ENCODE data around the gene GOPC.

Gene GOPC

GRCh38 chr6:117558818-117559217, 43.5 kb downstream of the GOPC start:
- no peak for TF ChIP-seq YY1 (IDR thresholded peaks at IDR 0.05; ENCODE audit: low read depth)
- no peak for TF ChIP-seq TEAD4 (IDR thresholded peaks at IDR 0.05)
- TF ChIP-seq FOXM1 (IDR thresholded peaks at IDR 0.05; ENCODE audit: borderline replicate concordance, low read depth): no peak
- no peak for TF ChIP-seq ZBTB7A (IDR thresholded peaks at IDR 0.05; ENCODE audit: low read depth)
- TF ChIP-seq MAX (IDR thresholded peaks at IDR 0.05): no peak
- TF ChIP-seq TCF12 (IDR thresholded peaks at IDR 0.05; ENCODE audit: low read depth): no peak
- no peak for TF ChIP-seq EP300 (IDR thresholded peaks at IDR 0.05; ENCODE audit: borderline replicate concordance)
- no peak for TF ChIP-seq USF1 (IDR thresholded peaks at IDR 0.05)
- TF ChIP-seq REST (IDR thresholded peaks at IDR 0.05; ENCODE audit: low read depth): no peak

- no peak for TF ChIP-seq YY1 (IDR thresholded peaks at IDR 0.05; ENCODE audit: low read depth)
- TF ChIP-seq TCF12 (IDR thresholded peaks at IDR 0.05; ENCODE audit: low read depth): no peak
- TF ChIP-seq TEAD4 (IDR thresholded peaks at IDR 0.05): no peak
- TF ChIP-seq NFIC (IDR thresholded peaks at IDR 0.05): no peak
- no peak for TF ChIP-seq USF1 (IDR thresholded peaks at IDR 0.05)
- TF ChIP-seq MAX (IDR thresholded peaks at IDR 0.05): no peak
- TF ChIP-seq RAD21 (IDR thresholded peaks at IDR 0.05; ENCODE audit: low read depth): no peak
- TF ChIP-seq TAF1 (IDR thresholded peaks at IDR 0.05; ENCODE audit: low read depth): no peak
- no peak for TF ChIP-seq EGR1 (IDR thresholded peaks at IDR 0.05)
Observed at GRCh38 chr6:117557951-117558350, 44.4 kb downstream of the GOPC start.

GRCh38 chr6:117555882-117556498, 46.3 kb downstream of the GOPC start:
- TF ChIP-seq CEBPB (IDR thresholded peaks at IDR 0.05) (no peak), TEAD4 (IDR thresholded peaks at IDR 0.05) (no peak), RAD21 (IDR thresholded peaks at IDR 0.05; ENCODE audit: low read depth) (peak; percentile 70)

- TF ChIP-seq EGR1 (IDR thresholded peaks at IDR 0.05) (no peak), YY1 (IDR thresholded peaks at IDR 0.05; ENCODE audit: low read depth) (no peak), RAD21 (IDR thresholded peaks at IDR 0.05; ENCODE audit: low read depth) (no peak), MAX (IDR thresholded peaks at IDR 0.05) (no peak), NFIC (IDR thresholded peaks at IDR 0.05) (no peak), EP300 (IDR thresholded peaks at IDR 0.05; ENCODE audit: borderline replicate concordance) (no peak), FOXM1 (IDR thresholded peaks at IDR 0.05; ENCODE audit: borderline replicate concordance, low read depth) (no peak), REST (IDR thresholded peaks at IDR 0.05; ENCODE audit: low read depth) (no peak), TEAD4 (IDR thresholded peaks at IDR 0.05) (no peak)
Observed at GRCh38 chr6:117555262-117555849, 47.0 kb downstream of the GOPC start.

- TF ChIP-seq EP300 (IDR thresholded peaks at IDR 0.05; ENCODE audit: borderline replicate concordance): no peak
- no peak for TF ChIP-seq NFIC (IDR thresholded peaks at IDR 0.05)
- TF ChIP-seq REST (IDR thresholded peaks at IDR 0.05; ENCODE audit: low read depth): no peak
- no peak for TF ChIP-seq EGR1 (IDR thresholded peaks at IDR 0.05)
- TF ChIP-seq FOXM1 (IDR thresholded peaks at IDR 0.05; ENCODE audit: borderline replicate concordance, low read depth): no peak
- TF ChIP-seq CEBPB (IDR thresholded peaks at IDR 0.05): no peak
- TF ChIP-seq RAD21 (IDR thresholded peaks at IDR 0.05; ENCODE audit: low read depth): no peak
- no peak for TF ChIP-seq TEAD4 (IDR thresholded peaks at IDR 0.05)
- no peak for TF ChIP-seq TAF1 (IDR thresholded peaks at IDR 0.05; ENCODE audit: low read depth)
- no peak for TF ChIP-seq USF1 (IDR thresholded peaks at IDR 0.05)
- no peak for TF ChIP-seq CREB1 (IDR thresholded peaks at IDR 0.05; ENCODE audit: low read depth)
- TF ChIP-seq TCF12 (IDR thresholded peaks at IDR 0.05; ENCODE audit: low read depth): no peak
- no peak for TF ChIP-seq MAX (IDR thresholded peaks at IDR 0.05)
- TF ChIP-seq YY1 (IDR thresholded peaks at IDR 0.05; ENCODE audit: low read depth): no peak
- no peak for TF ChIP-seq ZBTB7A (IDR thresholded peaks at IDR 0.05; ENCODE audit: low read depth)
Observed at GRCh38 chr6:117553142-117553541, 49.2 kb downstream of the GOPC start.
